ENCODE measurements around the gene TCF15.
A peak's percentile ranks its signal among the peaks of the same experiment; 100 is the strongest.

The TCF15 gene

GRCh38 chr20:561437-562231 lies 48.5 kb downstream of the TCF15 start:
- no peak for TF ChIP-seq EZH2phosphoT487 (conservative IDR thresholded peaks at IDR 0.05; ENCODE audit: low read length)
- TF ChIP-seq CTCF (IDR thresholded peaks at IDR 0.05; ENCODE audit: insufficient read depth, low read length, poor library complexity, severe bottlenecking): peak; percentile 62
- H4K20me1 ChIP-seq (ENCODE audit: low read depth, low read length): no peaks in the 10 kb centered on the region
- H3K4me3 ChIP-seq (ENCODE audit: insufficient read depth, low read length, poor library complexity, severe bottlenecking): no peak overlapping the region
- no peaks in the 10 kb centered on the region for H3K79me2 ChIP-seq (ENCODE audit: insufficient read depth, low read length)
- H3K9me3 ChIP-seq (ENCODE audit: insufficient read depth, low read length): no peaks in the 10 kb centered on the region
- no peak overlapping the region for H3K4me2 ChIP-seq (ENCODE audit: low read depth, low read length, poor library complexity, severe bottlenecking)
- H3F3A ChIP-seq (ENCODE audit: insufficient read depth): no peaks in the 10 kb centered on the region
- no peak overlapping the region for H3K27ac ChIP-seq (ENCODE audit: low read depth, low read length)
- H3K27me3 ChIP-seq (ENCODE audit: low read length): no peaks in the 10 kb centered on the region
- H3K36me3 ChIP-seq (ENCODE audit: low read length): no peaks in the 10 kb centered on the region
- no peak overlapping the region for H3K9ac ChIP-seq (ENCODE audit: low read length)
- H3K9me2 ChIP-seq (replicated peaks; ENCODE audit: insufficient read depth, low read length): no peaks in the 10 kb centered on the region
- H2AFZ ChIP-seq (ENCODE audit: low read depth, low read length, severe bottlenecking): no peak overlapping the region

- no peak overlapping the region for H3K9ac ChIP-seq (ENCODE audit: low read length)
- H3K9me3 ChIP-seq (ENCODE audit: insufficient read depth, low read length): no peaks in the 10 kb centered on the region
- no peaks in the 10 kb centered on the region for H4K20me1 ChIP-seq (ENCODE audit: low read depth, low read length)
- H3K4me2 ChIP-seq (ENCODE audit: low read depth, low read length, poor library complexity, severe bottlenecking): no peak overlapping the region
- no peak for TF ChIP-seq EZH2phosphoT487 (conservative IDR thresholded peaks at IDR 0.05; ENCODE audit: low read length)
- no peak for TF ChIP-seq CTCF (IDR thresholded peaks at IDR 0.05; ENCODE audit: insufficient read depth, low read length, poor library complexity, severe bottlenecking)
- H3K9me2 ChIP-seq (replicated peaks; ENCODE audit: insufficient read depth, low read length): no peaks in the 10 kb centered on the region
- H3F3A ChIP-seq (ENCODE audit: insufficient read depth): no peaks in the 10 kb centered on the region
- no peaks in the 10 kb centered on the region for H3K27me3 ChIP-seq (ENCODE audit: low read length)
- no peaks in the 10 kb centered on the region for H3K79me2 ChIP-seq (ENCODE audit: insufficient read depth, low read length)
- no peaks in the 10 kb centered on the region for H3K36me3 ChIP-seq (ENCODE audit: low read length)
- H2AFZ ChIP-seq (ENCODE audit: low read depth, low read length, severe bottlenecking): no peak overlapping the region
- no peak overlapping the region for H3K27ac ChIP-seq (ENCODE audit: low read depth, low read length)
- H3K4me3 ChIP-seq (ENCODE audit: insufficient read depth, low read length, poor library complexity, severe bottlenecking): no peak overlapping the region
These were observed 49.4 kb downstream of the TCF15 start for GRCh38 chr20:560680-561079.

- TF ChIP-seq CTCF (IDR thresholded peaks at IDR 0.05; ENCODE audit: insufficient read depth, low read length, poor library complexity, severe bottlenecking) (no peak), EZH2phosphoT487 (conservative IDR thresholded peaks at IDR 0.05; ENCODE audit: low read length) (no peak)
- Histone ChIP-seq H4K20me1 (ENCODE audit: low read depth, low read length) (no peaks in the 10 kb centered on the region), H3K27ac (ENCODE audit: low read depth, low read length) (no peak overlapping the region), H3K36me3 (ENCODE audit: low read length) (no peaks in the 10 kb centered on the region), H3K79me2 (ENCODE audit: insufficient read depth, low read length) (no peaks in the 10 kb centered on the region), H3K4me3 (ENCODE audit: insufficient read depth, low read length, poor library complexity, severe bottlenecking) (no peak overlapping the region), H2AFZ (ENCODE audit: low read depth, low read length, severe bottlenecking) (no peak overlapping the region), H3F3A (ENCODE audit: insufficient read depth) (no peaks in the 10 kb centered on the region), H3K9ac (ENCODE audit: low read length) (no peak overlapping the region), H3K4me2 (ENCODE audit: low read depth, low read length, poor library complexity, severe bottlenecking) (no peak overlapping the region), H3K9me3 (ENCODE audit: insufficient read depth, low read length) (no peaks in the 10 kb centered on the region), H3K9me2 (replicated peaks; ENCODE audit: insufficient read depth, low read length) (no peaks in the 10 kb centered on the region), H3K27me3 (ENCODE audit: low read length) (no peaks in the 10 kb centered on the region)
These were observed 52.0 kb downstream of the TCF15 start for GRCh38 chr20:558117-558516.

Data from SU-DHL-6 (cell line).